Measurements from ENCODE around the gene ADAMTSL3. TPM values are rescaled to one million over a fixed set of nuclear protein-coding genes. Genes with fewer than 3 reads are reported as not detected.

The ADAMTSL3 gene
- total and polyA plus RNA-seq, 2 of the 4 experiments (the other 2 are of a cell fraction) = under 0.01 to 0.02 TPM

DNA sequence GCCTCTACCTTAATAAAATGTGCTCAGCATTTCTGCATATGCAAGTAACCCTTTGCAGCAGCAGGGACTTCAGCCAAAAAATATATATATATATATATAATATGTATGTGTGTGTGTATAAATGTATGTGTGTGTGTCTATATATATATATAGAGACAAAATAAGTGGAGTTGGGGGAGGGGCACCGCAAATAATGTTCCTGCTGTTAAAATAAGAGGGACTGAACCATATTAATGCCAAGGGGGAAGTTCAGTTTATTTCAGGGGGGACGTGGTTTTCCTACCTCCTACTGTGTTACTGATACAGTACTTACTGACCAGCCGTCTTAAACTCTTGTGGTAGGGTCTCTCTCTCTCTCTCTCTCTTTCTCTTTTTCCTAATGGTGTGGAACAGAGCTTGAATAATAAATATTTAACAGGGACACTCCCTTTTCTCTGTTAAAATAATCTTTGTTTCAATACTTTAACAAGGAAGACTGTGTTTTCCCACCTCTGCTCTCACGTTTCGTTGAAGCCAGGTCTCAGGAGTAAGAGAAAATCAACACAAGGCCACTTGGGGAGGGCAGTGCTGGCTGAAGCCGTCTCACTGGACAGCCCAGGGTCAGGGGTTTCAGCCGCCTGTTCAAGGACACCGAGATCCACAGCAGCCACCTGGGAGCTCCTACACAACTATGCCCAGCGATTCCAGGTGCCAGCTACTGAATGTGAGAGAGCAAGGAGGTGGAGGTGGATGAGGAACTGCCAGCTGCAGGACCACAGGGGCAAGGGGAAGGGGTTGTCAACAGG lies 42.8 kb upstream of the ADAMTSL3 start:
- no peak overlapping the region for H2BK20ac ChIP-seq (ENCODE audit: low read depth, low read length)
- H3K9me1 ChIP-seq (ENCODE audit: insufficient read depth, low read length) = no peaks in the 10 kb centered on the region
- H2BK5ac ChIP-seq (ENCODE audit: low read depth, low read length, poor library complexity, severe bottlenecking) = no peak overlapping the region
- H3K9ac ChIP-seq (ENCODE audit: low read depth, low read length) = no peak overlapping the region
- dilution Hi-C loops (cut with HindIII; ENCODE audit: low sequenced_read_pairs, unreplicated experiment) = no loop called here
- no peak overlapping the region for H2AFZ ChIP-seq (replicated peaks; ENCODE audit: low read length, poor library complexity)
- peaks cover 6% of the 10 kb centered on the region; the same call in 1 of the 2 replicates for H3K9me3 ChIP-seq (ENCODE audit: control insufficient read depth, insufficient read depth, low read length)
- no peaks in the 10 kb centered on the region for H3K79me1 ChIP-seq (ENCODE audit: low read depth in 1 of 2, low read length in 2 of 2)
- ATAC-seq (ENCODE audit: low read depth) (no peak), DNase-seq (no peak)
- intact Hi-C loops (cut with micrococcal nuclease) = no loop called here
- H2AK9ac ChIP-seq (replicated peaks; ENCODE audit: low read depth, low read length, poor library complexity) = no peak overlapping the region
- H3K36me3 ChIP-seq (ENCODE audit: control insufficient read depth, insufficient read depth, low read length) = no peaks in the 10 kb centered on the region
- no peak overlapping the region for H4K5ac ChIP-seq (ENCODE audit: low read depth, low read length)
- H2BK15ac ChIP-seq (ENCODE audit: low read depth, low read length) = no peak overlapping the region
- no peaks in the 10 kb centered on the region for H3K27me3 ChIP-seq (ENCODE audit: control insufficient read depth, insufficient read depth, low read length)
- TF ChIP-seq MAFK (IDR thresholded peaks at IDR 0.05; ENCODE audit: low read depth, low read length) (no peak), CEBPB (IDR thresholded peaks at IDR 0.05; ENCODE audit: low read depth, low read length) (no peak), RFX5 (IDR thresholded peaks at IDR 0.05; ENCODE audit: low read depth, low read length) (no peak)
- TF ChIP-seq, protein P1, sequence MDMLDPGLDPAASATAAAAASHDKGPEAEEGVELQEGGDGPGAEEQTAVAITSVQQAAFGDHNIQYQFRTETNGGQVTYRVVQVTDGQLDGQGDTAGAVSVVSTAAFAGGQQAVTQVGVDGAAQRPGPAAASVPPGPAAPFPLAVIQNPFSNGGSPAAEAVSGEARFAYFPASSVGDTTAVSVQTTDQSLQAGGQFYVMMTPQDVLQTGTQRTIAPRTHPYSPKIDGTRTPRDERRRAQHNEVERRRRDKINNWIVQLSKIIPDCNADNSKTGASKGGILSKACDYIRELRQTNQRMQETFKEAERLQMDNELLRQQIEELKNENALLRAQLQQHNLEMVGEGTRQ (IDR thresholded peaks at IDR 0.05; ENCODE audit: low read depth, low read length) = no peak
- WGBS, 2 experiments (ENCODE audit: extremely low coverage in 2 of 2, insufficient read length in 1 of 2) = 46% methylated on average over 3 of the region's 9 CpGs; no CpG with 5 or more reads in 1 of the 2 experiments
- H2AK5ac ChIP-seq (ENCODE audit: low read depth, low read length) = no peak overlapping the region
- in situ Hi-C loops (cut with MboI; ENCODE audit: low sequenced_read_pairs) = no loop called here
- no TSS peak for BruUV-seq (replicated peaks)
- no peak overlapping the region for H3K4me3 ChIP-seq (ENCODE audit: insufficient read depth, low read depth, low read length)
- no peak overlapping the region for H3K4ac ChIP-seq (ENCODE audit: low read depth, low read length)
- H3K27ac ChIP-seq (ENCODE audit: insufficient read depth, low read length) = no peak overlapping the region
- H2BK120ac ChIP-seq (ENCODE audit: low read depth, low read length) = no peak overlapping the region
- no peaks in the 10 kb centered on the region for H4K20me1 ChIP-seq (ENCODE audit: insufficient read depth, low read length)
- H3K23ac ChIP-seq (ENCODE audit: low read depth, low read length) = no peak overlapping the region
- H3K18ac ChIP-seq (ENCODE audit: low read depth, low read length) = no peak overlapping the region
- no peak overlapping the region for H3K4me2 ChIP-seq (ENCODE audit: low read depth, low read length)
- no peak overlapping the region for H4K8ac ChIP-seq (ENCODE audit: low read depth in 2 of 2, low read length in 2 of 2)
- H3K4me1 ChIP-seq (ENCODE audit: control insufficient read depth, insufficient read depth, low read length) = no peaks in the 10 kb centered on the region
- POLR2A ChIA-PET (ENCODE audit: unreplicated experiment) = no interaction called here
- CTCF ChIA-PET = no interaction called here
- no peak overlapping the region for H3K56ac ChIP-seq (ENCODE audit: extremely low read depth, insufficient read depth, low read length)
- no peak overlapping the region for H4K91ac ChIP-seq (ENCODE audit: insufficient read depth, low read depth, low read length)
- no peak overlapping the region for H3K14ac ChIP-seq (replicated peaks; ENCODE audit: low read depth, low read length)
